ENCODE measurements around the gene ATP6V1G1. TPM values are rescaled to one million over a fixed set of nuclear protein-coding genes. Genes with fewer than 3 reads are reported as not detected.

Gene ATP6V1G1
- polyA plus RNA-seq, 2 donors, result 127 to 145 TPM

- H3K9me3 ChIP-seq (ENCODE audit: control insufficient read depth in 2 of 2, insufficient read depth in 1 of 2, low read depth in 1 of 2, low read length in 1 of 2), result no peaks in the 10 kb centered on the region
- peaks cover under 1 to 6% of the 10 kb centered on the region in 2 donors for H3K4me1 ChIP-seq (ENCODE audit: control insufficient read depth in 2 of 2, insufficient read depth in 2 of 2, low read length in 1 of 2)
- no peak overlapping the region for H3K4me3 ChIP-seq (ENCODE audit: low read depth in 1 of 2, low read length in 2 of 2)
- H3K36me3 ChIP-seq (ENCODE audit: control insufficient read depth in 2 of 2, insufficient read depth in 2 of 2, low read length in 1 of 2), result no peaks in the 10 kb centered on the region
- H3K27ac ChIP-seq (ENCODE audit: low read depth in 2 of 2, low read length in 1 of 2), result no peak overlapping the region
- no peaks in the 10 kb centered on the region for H3K27me3 ChIP-seq (ENCODE audit: control insufficient read depth in 1 of 2, insufficient read depth in 2 of 2, low read length in 2 of 2)
- 83 to 85% methylated on average over 6 of the region's 6 CpGs for WGBS, 2 donors
Measured at GRCh38 chr9:114607671-114608524, 20.3 kb downstream of the ATP6V1G1 start.

- peaks cover 6% of the 10 kb centered on the region in 2 donors for H3K4me1 ChIP-seq (ENCODE audit: control insufficient read depth in 2 of 2, insufficient read depth in 2 of 2, low read length in 1 of 2)
- H3K36me3 ChIP-seq (ENCODE audit: control insufficient read depth in 2 of 2, insufficient read depth in 2 of 2, low read length in 1 of 2), result no peaks in the 10 kb centered on the region
- no peaks in the 10 kb centered on the region for H3K9me3 ChIP-seq (ENCODE audit: control insufficient read depth in 2 of 2, insufficient read depth in 1 of 2, low read depth in 1 of 2, low read length in 1 of 2)
- H3K27ac ChIP-seq (ENCODE audit: low read depth in 2 of 2, low read length in 1 of 2), result no peak overlapping the region
- H3K27me3 ChIP-seq (ENCODE audit: control insufficient read depth in 1 of 2, insufficient read depth in 2 of 2, low read length in 2 of 2), result no peaks in the 10 kb centered on the region
- H3K4me3 ChIP-seq (ENCODE audit: low read depth in 1 of 2, low read length in 2 of 2), result no peak overlapping the region
- 85 to 90% methylated on average over 2 of the region's 2 CpGs for WGBS, 2 donors
Measured at GRCh38 chr9:114608525-114608796, 20.9 kb downstream of the ATP6V1G1 start.

GRCh38 chr9:114611516-114612271, 24.1 kb downstream of the ATP6V1G1 start:
- Histone ChIP-seq H3K27me3 (ENCODE audit: control insufficient read depth in 1 of 2, insufficient read depth in 2 of 2, low read length in 2 of 2) (no peaks in the 10 kb centered on the region), H3K4me1 (ENCODE audit: control insufficient read depth in 2 of 2, insufficient read depth in 2 of 2, low read length in 1 of 2) (peaks cover 6 to 9% of the 10 kb centered on the region in 2 donors)
- WGBS, 2 donors, result 3 to 4% methylated on average over 28 to 58 of the region's 58 CpGs

GRCh38 chr9:114612272-114612923, 24.8 kb downstream of the ATP6V1G1 start:
- Histone ChIP-seq H3K36me3 (ENCODE audit: control insufficient read depth in 2 of 2, insufficient read depth in 2 of 2, low read length in 1 of 2) (no peaks in the 10 kb centered on the region), H3K4me1 (ENCODE audit: control insufficient read depth in 2 of 2, insufficient read depth in 2 of 2, low read length in 1 of 2) (peaks cover 6 to 9% of the 10 kb centered on the region in 2 donors), H3K4me3 (ENCODE audit: low read depth in 1 of 2, low read length in 2 of 2) (peak overlapping the region; percentile 66 to 69), H3K27ac (ENCODE audit: low read depth in 2 of 2, low read length in 1 of 2) (peak overlapping the region; percentile 88 to 89), H3K27me3 (ENCODE audit: control insufficient read depth in 1 of 2, insufficient read depth in 2 of 2, low read length in 2 of 2) (no peaks in the 10 kb centered on the region), H3K9me3 (ENCODE audit: control insufficient read depth in 2 of 2, insufficient read depth in 1 of 2, low read depth in 1 of 2, low read length in 1 of 2) (no peaks in the 10 kb centered on the region)
- 39 to 46% methylated on average over 4 of the region's 4 CpGs for WGBS, 2 donors

More at GRCh38 chr9:114611516-114612271, 24.1 kb downstream of the ATP6V1G1 start:
- Histone ChIP-seq H3K4me3 (ENCODE audit: low read depth in 1 of 2, low read length in 2 of 2) (peak overlapping the region; percentile 66 to 69), H3K36me3 (ENCODE audit: control insufficient read depth in 2 of 2, insufficient read depth in 2 of 2, low read length in 1 of 2) (no peaks in the 10 kb centered on the region), H3K27ac (ENCODE audit: low read depth in 2 of 2, low read length in 1 of 2) (peak overlapping the region; percentile 88 to 89), H3K9me3 (ENCODE audit: control insufficient read depth in 2 of 2, insufficient read depth in 1 of 2, low read depth in 1 of 2, low read length in 1 of 2) (no peaks in the 10 kb centered on the region)

- no peaks in the 10 kb centered on the region for H3K36me3 ChIP-seq (ENCODE audit: control insufficient read depth in 2 of 2, insufficient read depth in 2 of 2, low read length in 1 of 2)
- no peaks in the 10 kb centered on the region for H3K27me3 ChIP-seq (ENCODE audit: control insufficient read depth in 1 of 2, insufficient read depth in 2 of 2, low read length in 2 of 2)
- H3K4me3 ChIP-seq (ENCODE audit: low read depth in 1 of 2, low read length in 2 of 2), result no peak overlapping the region
- WGBS, 2 donors, result 71 to 80% methylated on average over 7 of the region's 7 CpGs
- no peaks in the 10 kb centered on the region for H3K9me3 ChIP-seq (ENCODE audit: control insufficient read depth in 2 of 2, insufficient read depth in 1 of 2, low read depth in 1 of 2, low read length in 1 of 2)
- peak overlapping the region in 1 of 2 donors; percentile 43 for H3K27ac ChIP-seq (ENCODE audit: low read depth in 2 of 2, low read length in 1 of 2)
- peaks cover 6 to 9% of the 10 kb centered on the region in 2 donors for H3K4me1 ChIP-seq (ENCODE audit: control insufficient read depth in 2 of 2, insufficient read depth in 2 of 2, low read length in 1 of 2)
Measured at GRCh38 chr9:114613087-114613486, 25.5 kb downstream of the ATP6V1G1 start.

GRCh38 chr9:114613919-114614318, 26.4 kb downstream of the ATP6V1G1 start:
- H3K27ac ChIP-seq (ENCODE audit: low read depth in 2 of 2, low read length in 1 of 2), result no peak overlapping the region
- 63 to 64% methylated on average over 3 of the region's 3 CpGs for WGBS, 2 donors
- peaks cover 6 to 9% of the 10 kb centered on the region in 2 donors for H3K4me1 ChIP-seq (ENCODE audit: control insufficient read depth in 2 of 2, insufficient read depth in 2 of 2, low read length in 1 of 2)

GRCh38 chr9:114614373-114614772, 26.8 kb downstream of the ATP6V1G1 start:
- no peaks in the 10 kb centered on the region for H3K27me3 ChIP-seq (ENCODE audit: control insufficient read depth in 1 of 2, insufficient read depth in 2 of 2, low read length in 2 of 2)
- no peak overlapping the region for H3K27ac ChIP-seq (ENCODE audit: low read depth in 2 of 2, low read length in 1 of 2)
- peaks cover 6 to 9% of the 10 kb centered on the region in 2 donors for H3K4me1 ChIP-seq (ENCODE audit: control insufficient read depth in 2 of 2, insufficient read depth in 2 of 2, low read length in 1 of 2)
- H3K4me3 ChIP-seq (ENCODE audit: low read depth in 1 of 2, low read length in 2 of 2), result no peak overlapping the region
- H3K36me3 ChIP-seq (ENCODE audit: control insufficient read depth in 2 of 2, insufficient read depth in 2 of 2, low read length in 1 of 2), result no peaks in the 10 kb centered on the region
- H3K9me3 ChIP-seq (ENCODE audit: control insufficient read depth in 2 of 2, insufficient read depth in 1 of 2, low read depth in 1 of 2, low read length in 1 of 2), result no peaks in the 10 kb centered on the region
- WGBS, 2 donors, result 94 to 99% methylated on average over 3 of the region's 3 CpGs

More at GRCh38 chr9:114613919-114614318, 26.4 kb downstream of the ATP6V1G1 start:
- no peaks in the 10 kb centered on the region for H3K27me3 ChIP-seq (ENCODE audit: control insufficient read depth in 1 of 2, insufficient read depth in 2 of 2, low read length in 2 of 2)
- H3K36me3 ChIP-seq (ENCODE audit: control insufficient read depth in 2 of 2, insufficient read depth in 2 of 2, low read length in 1 of 2), result no peaks in the 10 kb centered on the region
- no peaks in the 10 kb centered on the region for H3K9me3 ChIP-seq (ENCODE audit: control insufficient read depth in 2 of 2, insufficient read depth in 1 of 2, low read depth in 1 of 2, low read length in 1 of 2)
- no peak overlapping the region for H3K4me3 ChIP-seq (ENCODE audit: low read depth in 1 of 2, low read length in 2 of 2)

- Histone ChIP-seq H3K36me3 (ENCODE audit: control insufficient read depth in 2 of 2, insufficient read depth in 2 of 2, low read length in 1 of 2) (no peaks in the 10 kb centered on the region), H3K4me3 (ENCODE audit: low read depth in 1 of 2, low read length in 2 of 2) (no peak overlapping the region), H3K4me1 (ENCODE audit: control insufficient read depth in 2 of 2, insufficient read depth in 2 of 2, low read length in 1 of 2) (peaks cover 6 to 9% of the 10 kb centered on the region in 2 donors), H3K27me3 (ENCODE audit: control insufficient read depth in 1 of 2, insufficient read depth in 2 of 2, low read length in 2 of 2) (no peaks in the 10 kb centered on the region), H3K9me3 (ENCODE audit: control insufficient read depth in 2 of 2, insufficient read depth in 1 of 2, low read depth in 1 of 2, low read length in 1 of 2) (no peaks in the 10 kb centered on the region), H3K27ac (ENCODE audit: low read depth in 2 of 2, low read length in 1 of 2) (no peak overlapping the region)
- WGBS, 2 donors, result 34 to 51% methylated on average over 4 of the region's 4 CpGs
Measured at GRCh38 chr9:114616684-114617520, 29.3 kb downstream of the ATP6V1G1 start.

All from esophagus (tissue), 2 donors.